ENCODE results near the gene ATG13. TPM values are rescaled to one million over a fixed set of nuclear protein-coding genes. Genes with fewer than 3 reads are reported as not detected.

Gene ATG13
- total RNA-seq, 6 donors from 2014 or later = 54.9 to 122 (median 64.9) TPM

- Histone ChIP-seq H3K9me3 (no peaks in the 10 kb centered on the region), H3K27ac (no peak overlapping the region), H3K36me3 (peaks cover 46 to 98% (median 83%) of the 10 kb centered on the region in 4 donors), H3K4me1 (no peaks in the 10 kb centered on the region), H3K4me3 (no peak overlapping the region), H3K27me3 (no peaks in the 10 kb centered on the region)
- TF ChIP-seq, protein P1, sequence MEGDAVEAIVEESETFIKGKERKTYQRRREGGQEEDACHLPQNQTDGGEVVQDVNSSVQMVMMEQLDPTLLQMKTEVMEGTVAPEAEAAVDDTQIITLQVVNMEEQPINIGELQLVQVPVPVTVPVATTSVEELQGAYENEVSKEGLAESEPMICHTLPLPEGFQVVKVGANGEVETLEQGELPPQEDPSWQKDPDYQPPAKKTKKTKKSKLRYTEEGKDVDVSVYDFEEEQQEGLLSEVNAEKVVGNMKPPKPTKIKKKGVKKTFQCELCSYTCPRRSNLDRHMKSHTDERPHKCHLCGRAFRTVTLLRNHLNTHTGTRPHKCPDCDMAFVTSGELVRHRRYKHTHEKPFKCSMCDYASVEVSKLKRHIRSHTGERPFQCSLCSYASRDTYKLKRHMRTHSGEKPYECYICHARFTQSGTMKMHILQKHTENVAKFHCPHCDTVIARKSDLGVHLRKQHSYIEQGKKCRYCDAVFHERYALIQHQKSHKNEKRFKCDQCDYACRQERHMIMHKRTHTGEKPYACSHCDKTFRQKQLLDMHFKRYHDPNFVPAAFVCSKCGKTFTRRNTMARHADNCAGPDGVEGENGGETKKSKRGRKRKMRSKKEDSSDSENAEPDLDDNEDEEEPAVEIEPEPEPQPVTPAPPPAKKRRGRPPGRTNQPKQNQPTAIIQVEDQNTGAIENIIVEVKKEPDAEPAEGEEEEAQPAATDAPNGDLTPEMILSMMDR (IDR thresholded peaks at IDR 0.05) = no peak
- TF ChIP-seq POLR2AphosphoS5 (IDR thresholded peaks at IDR 0.05) = no peak
- no peak for TF ChIP-seq EP300 (IDR thresholded peaks at IDR 0.05)
- no peak for TF ChIP-seq POLR2A (IDR thresholded peaks at IDR 0.05)
- ATAC-seq (ENCODE audit: low FRiP score in 2 of 2) = no peak
- DNase-seq = no peak
Measured at GRCh38 chr11:46661836-46662235, 44.5 kb downstream of the ATG13 start.

GRCh38 chr11:46662366-46662765, 45.0 kb downstream of the ATG13 start:
- no peak overlapping the region for H3K4me3 ChIP-seq
- no peaks in the 10 kb centered on the region for H3K9me3 ChIP-seq
- no peaks in the 10 kb centered on the region for H3K4me1 ChIP-seq
- no peak overlapping the region for H3K27ac ChIP-seq
- H3K36me3 ChIP-seq = peaks cover 42 to 98% (median 83%) of the 10 kb centered on the region in 4 donors
- no peak for TF ChIP-seq POLR2A (IDR thresholded peaks at IDR 0.05)
- no peak for DNase-seq
- H3K27me3 ChIP-seq = no peaks in the 10 kb centered on the region
- ATAC-seq (ENCODE audit: low FRiP score in 2 of 2) = no peak

- Histone ChIP-seq H3K27ac (no peak overlapping the region), H3K4me1 (no peaks in the 10 kb centered on the region), H3K27me3 (no peaks in the 10 kb centered on the region), H3K36me3 (peaks cover 45 to 98% (median 81%) of the 10 kb centered on the region in 4 donors), H3K9me3 (no peaks in the 10 kb centered on the region), H3K4me3 (no peak overlapping the region)
- DNase-seq (no peak), ATAC-seq (ENCODE audit: low FRiP score in 2 of 2) (no peak)
- WGBS, 2 donors = 84 to 96% methylated on average over 4 of the region's 4 CpGs
- TF ChIP-seq POLR2AphosphoS5 (IDR thresholded peaks at IDR 0.05) = no peak
- no peak for TF ChIP-seq POLR2A (IDR thresholded peaks at IDR 0.05)
- TF ChIP-seq EP300 (IDR thresholded peaks at IDR 0.05) = no peak
- TF ChIP-seq, protein P1 (IDR thresholded peaks at IDR 0.05) = no peak
Measured at GRCh38 chr11:46663277-46663940, 46.1 kb downstream of the ATG13 start.

GRCh38 chr11:46664612-46665011, 47.3 kb downstream of the ATG13 start:
- DNase-seq = no peak
- peaks cover 46 to 98% (median 80%) of the 10 kb centered on the region in 4 donors for H3K36me3 ChIP-seq
- 66 to 83% methylated on average over 6 of the region's 6 CpGs for WGBS, 2 donors
- no peak for TF ChIP-seq POLR2A (IDR thresholded peaks at IDR 0.05)
- TF ChIP-seq EP300 (IDR thresholded peaks at IDR 0.05) = no peak
- TF ChIP-seq, protein P1 (IDR thresholded peaks at IDR 0.05) = no peak
- TF ChIP-seq POLR2AphosphoS5 (IDR thresholded peaks at IDR 0.05) = no peak
- no peak for ATAC-seq (ENCODE audit: low FRiP score in 2 of 2)
- H3K27me3 ChIP-seq = no peaks in the 10 kb centered on the region
- no peaks in the 10 kb centered on the region for H3K4me1 ChIP-seq
- no peaks in the 10 kb centered on the region for H3K9me3 ChIP-seq
- H3K27ac ChIP-seq = peak overlapping the region in 1 of 4 donors; percentile 0
- no peak overlapping the region for H3K4me3 ChIP-seq

DNA sequence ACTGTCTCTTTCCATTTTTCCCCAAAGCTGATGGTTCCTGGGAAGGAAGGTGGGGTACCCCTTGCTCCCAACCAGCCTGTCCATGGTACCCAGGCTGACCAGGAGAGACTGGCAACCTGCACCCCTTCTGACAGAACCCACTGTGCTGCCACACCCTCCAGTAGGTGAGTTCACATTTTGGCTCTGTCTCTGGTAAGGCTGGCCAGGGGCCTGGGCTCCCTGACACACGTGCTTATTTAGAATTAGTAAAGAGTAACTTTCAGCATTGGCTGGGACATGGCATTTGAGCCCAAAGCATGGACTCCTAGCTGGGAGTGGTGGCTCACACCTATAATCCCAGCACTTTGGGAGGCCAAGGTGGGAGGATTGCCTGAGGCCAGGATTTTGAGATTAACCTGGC, 48.0 kb downstream of the ATG13 start:
- Histone ChIP-seq H3K36me3 (peaks cover 44 to 99% (median 79%) of the 10 kb centered on the region in 4 donors), H3K27me3 (no peaks in the 10 kb centered on the region), H3K9me3 (no peaks in the 10 kb centered on the region), H3K4me3 (no peak overlapping the region), H3K4me1 (peaks cover 0 to 3% (median 0%) of the 10 kb centered on the region in 4 donors), H3K27ac (peak overlapping the region in 1 of 4 donors; percentile 50)
- WGBS, 2 donors = 67 to 93% methylated on average over 1 of the region's 1 CpG
- ATAC-seq (ENCODE audit: low FRiP score in 2 of 2) = no peak
- no peak for DNase-seq
- TF ChIP-seq EP300 (IDR thresholded peaks at IDR 0.05) (no peak), POLR2A (IDR thresholded peaks at IDR 0.05) (no peak), POLR2AphosphoS5 (IDR thresholded peaks at IDR 0.05) (no peak)
- TF ChIP-seq, protein P1 (IDR thresholded peaks at IDR 0.05) = no peak
